ENCODE data around the gene EHBP1.
"Not testable (repeated sequence)": the region's sequence is repeated elsewhere in the genome, so short reads cannot be mapped to it uniquely, and the experiment has no call there.

EHBP1 gene

DNA sequence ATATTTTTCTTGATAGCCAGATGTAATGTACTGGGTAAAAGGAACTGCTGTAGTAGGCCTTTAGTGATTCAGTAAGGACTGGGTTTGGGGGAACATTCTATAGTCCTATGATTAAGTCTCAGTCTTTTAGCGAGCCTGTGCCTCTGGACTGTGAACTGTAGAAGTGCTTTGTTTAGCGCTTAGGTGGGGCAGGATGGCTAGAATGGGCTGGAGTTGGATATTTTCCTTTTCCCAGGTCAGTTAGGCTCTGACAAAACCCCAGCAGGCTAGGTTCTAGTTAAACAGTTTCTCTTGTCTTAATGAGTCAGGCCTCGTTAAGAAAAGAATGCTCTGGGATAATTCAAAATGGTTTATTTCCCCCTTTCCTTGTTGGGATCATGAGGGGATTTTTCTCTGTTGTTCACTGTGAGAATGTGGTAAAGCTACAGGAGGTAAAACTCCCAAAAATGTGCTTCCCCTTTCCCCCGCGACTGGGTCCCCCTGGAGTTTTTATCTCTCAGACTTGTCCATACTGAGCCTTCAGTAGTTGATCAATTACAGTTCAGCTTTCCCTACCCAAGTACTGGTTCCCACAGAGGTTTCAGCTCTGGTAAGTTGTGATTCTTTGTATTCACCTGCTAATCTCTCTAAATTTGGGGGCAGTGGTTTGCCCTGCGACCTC, 31.5 kb downstream of the EHBP1 start:
- no peak for DNase-seq

DNA sequence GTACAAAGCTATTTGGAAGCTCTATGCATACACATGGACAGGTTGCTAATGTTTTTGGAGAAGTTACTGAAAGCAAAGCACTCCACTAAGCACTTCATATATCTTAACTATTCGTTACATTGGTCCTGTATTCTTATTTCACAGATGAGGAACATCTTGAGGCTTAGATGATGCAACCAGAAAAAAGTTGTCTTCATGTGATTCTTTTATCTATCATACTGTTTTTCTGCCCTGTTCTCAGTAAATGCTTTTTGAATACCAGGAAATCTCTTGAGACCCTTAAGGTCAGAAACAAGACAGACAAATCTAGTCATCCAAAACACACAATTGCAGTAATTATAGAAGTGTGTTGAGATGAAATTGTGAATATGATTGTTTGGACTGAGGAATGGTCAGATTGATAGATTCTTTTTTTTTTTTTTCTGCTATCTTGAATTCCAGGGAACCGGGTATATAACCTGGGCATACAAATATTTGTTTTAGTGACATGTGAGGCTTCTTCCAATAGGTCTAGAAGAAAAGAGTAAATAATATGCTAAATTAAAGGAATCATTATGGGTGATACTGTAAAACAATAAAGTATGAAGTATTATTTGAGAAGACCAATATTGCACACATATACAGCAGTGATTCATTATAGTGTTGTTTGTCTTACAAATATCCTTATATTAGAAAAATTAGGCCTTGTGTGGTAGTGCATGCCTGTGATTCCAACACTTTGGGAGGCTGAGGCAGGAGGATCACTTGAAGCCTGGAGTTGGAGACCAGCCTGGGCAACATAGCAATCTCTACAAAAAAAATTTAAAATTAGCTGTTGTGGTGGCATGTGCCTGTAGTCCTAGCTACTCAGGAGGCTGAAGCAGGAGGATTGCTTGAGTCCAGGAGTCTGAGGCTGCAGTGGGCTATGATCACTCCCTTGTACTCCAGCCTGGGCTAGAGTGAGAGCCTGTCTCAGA, 33.7 kb downstream of the EHBP1 start:
- no peak for DNase-seq

DNA sequence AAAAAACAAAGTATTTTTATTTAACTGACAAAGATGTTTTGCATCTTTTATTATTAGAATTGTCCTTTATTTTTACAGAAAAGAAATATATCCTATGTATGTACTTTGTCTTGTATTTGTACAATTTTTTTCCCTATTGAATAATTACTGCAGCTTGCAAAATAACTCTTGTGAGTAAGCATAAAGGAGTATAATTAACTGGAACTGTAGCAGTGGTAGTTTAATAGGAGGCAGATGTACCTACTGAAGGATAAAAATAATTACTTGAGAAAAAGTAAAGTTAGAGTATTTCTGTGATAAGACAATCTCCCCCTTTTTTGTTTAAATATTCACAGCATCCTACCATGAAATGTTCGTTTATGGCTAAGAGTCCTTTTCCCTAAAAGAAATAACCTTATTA, 34.7 kb downstream of the EHBP1 start:
- DNase-seq: no peak

DNA sequence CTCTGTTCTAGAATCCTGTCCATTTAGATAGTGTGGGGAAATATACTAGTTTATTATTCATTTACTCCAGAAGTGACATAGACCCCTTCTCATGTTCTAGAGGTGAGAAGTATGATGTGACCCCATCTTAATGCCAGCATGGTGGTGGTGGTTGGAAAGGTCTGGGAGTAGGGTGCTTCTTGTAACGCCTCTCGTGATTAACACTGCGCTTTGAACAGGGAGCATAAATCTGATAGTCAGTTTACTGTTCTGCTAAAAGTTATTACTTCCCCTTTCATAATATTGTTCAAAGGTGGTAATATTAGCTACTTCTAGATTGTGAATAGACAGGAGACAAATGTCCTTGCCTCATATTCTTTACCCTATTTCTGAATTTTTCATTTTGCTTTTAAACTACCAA, 35.6 kb downstream of the EHBP1 start:
- no peak for DNase-seq

DNA sequence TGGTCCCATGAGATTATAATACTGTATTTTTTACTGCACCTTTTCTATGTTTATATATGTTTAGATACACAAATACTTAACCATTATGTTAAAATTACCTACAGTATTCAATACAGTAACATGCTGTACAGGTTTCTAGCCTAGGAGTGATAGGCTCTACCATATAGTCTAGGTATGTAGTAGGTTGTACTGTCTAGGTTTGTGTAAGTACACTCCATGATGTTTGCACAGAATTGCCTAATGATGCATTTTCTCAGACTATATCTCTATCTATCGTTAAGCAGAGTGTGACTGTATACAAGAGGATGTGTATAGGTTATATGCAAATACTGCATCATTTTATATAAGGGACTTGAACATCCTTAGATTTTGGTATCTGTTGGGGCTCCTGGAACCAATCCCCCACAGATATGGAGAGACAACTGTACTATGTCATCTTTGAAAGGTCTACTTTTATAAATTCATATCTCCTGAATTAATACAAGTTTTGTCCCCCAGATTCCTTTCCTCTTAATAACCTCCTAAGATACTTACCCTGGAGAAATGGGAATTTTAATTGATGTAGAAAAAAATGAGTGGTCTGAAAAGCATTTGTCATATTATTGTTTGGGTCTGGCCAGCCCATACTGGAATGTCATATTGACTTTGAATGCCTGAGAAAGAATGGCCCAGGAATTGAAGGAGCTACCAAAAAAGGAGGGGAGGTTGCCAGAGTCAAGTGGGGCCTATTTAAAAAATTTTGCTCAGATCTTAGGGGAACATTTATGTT, 36.6 kb downstream of the EHBP1 start:
- DNase-seq: no peak

DNA sequence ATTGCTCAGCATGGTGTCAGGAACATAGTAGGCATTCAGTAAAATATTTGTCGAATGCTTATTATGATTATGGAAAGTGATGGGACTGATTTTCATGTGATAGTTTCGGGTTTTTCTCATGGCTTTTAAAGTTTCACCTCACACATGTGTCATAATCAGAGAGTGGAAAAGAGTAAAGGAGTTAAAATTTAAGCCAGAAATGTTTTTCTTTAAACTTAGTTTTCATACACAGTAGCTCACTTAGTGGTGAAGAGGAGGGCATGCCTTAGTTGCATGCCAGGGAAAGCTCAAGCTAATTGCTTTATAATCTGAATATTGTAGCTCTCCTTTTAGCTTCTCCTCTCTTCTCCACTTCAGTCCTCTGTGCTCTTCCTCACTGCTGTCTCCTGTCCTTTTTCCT, 38.0 kb downstream of the EHBP1 start:
- DNase-seq: no peak

DNA sequence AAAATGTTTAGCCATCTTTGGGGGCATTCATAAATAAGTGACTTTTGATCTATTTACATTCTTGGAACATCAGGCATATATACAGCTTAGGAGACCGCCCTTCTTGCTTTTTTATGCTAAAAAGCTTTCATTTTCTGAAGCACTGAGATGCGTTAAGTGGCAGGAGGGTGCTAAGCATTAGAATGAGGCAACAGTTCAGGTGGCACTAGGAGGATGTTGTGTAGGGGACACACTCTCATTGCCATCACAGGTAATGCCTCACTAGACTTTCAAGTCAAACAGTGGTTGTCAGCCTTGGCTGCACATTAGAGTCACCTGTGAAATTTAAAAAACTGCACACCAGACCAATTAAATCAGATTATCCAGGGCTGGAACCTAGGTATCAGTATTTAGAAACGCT, 39.1 kb downstream of the EHBP1 start:
- no peak for DNase-seq

DNA sequence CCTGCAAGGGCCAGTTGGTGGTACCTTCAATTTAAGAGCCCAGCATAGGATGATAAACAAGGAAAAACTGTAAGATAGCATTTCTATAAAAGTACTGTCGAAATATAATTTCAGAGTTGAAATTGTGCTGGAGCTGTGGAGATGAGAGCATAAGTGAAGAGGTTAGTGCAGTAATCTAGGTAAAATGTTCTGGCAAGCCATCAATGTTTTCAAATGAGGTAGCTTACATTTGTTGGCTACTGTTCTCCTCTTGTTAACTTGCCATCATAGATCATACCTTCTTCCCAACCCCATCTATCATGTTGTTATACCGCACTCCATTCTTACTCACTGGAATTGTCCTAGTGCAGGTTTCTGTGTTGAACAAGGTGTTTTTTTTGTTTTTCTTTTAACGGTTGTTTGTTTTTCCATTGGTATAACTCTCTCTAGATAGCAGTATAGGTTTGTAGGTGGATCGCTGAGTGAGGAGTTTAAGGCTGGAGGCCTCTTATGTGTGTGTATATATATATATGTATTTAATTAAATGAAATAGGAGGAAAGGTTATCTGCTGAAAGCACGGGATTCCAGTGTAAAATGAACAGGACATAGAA, 40.5 kb downstream of the EHBP1 start:
- DNase-seq: no peak

DNA sequence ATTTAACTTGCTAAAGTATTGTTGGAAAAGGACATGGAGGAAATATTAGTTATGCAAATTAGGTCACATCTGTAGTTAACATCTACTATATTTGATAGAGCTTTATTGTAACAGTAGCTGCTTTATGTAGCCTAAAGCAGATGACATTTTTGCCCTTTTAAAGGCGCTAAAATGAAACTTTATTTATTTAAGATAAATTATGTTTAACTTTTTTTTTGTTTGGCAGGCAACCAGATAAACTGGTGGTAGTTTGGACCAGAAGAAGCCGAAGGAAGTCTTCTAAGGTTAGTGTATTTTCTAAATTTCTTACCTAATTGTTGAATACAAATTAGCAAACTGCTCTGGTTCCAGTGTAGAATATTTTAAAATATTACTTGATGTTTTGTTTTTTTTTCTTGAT, 41.7 kb downstream of the EHBP1 start:
- DNase-seq: no peak

DNA sequence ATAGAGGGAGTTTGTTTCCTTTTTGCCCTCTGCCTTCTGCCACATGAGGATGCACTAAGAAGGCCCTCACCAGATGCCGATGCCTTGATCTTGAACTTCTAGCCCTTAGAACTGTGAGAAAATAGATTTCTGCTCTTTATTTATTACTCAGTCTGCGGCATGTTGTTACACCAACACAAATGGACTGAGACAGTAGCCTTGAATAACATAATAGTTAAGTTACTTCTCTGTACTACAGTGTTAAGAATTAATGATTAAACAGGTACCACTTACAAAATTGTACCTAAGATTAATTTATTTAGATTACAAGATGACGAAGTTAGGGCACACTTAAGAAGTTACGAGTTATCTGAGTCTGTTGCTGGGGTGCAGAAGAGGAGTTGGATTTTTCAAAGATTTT, 42.4 kb downstream of the EHBP1 start:
- DNase-seq: no peak

DNA sequence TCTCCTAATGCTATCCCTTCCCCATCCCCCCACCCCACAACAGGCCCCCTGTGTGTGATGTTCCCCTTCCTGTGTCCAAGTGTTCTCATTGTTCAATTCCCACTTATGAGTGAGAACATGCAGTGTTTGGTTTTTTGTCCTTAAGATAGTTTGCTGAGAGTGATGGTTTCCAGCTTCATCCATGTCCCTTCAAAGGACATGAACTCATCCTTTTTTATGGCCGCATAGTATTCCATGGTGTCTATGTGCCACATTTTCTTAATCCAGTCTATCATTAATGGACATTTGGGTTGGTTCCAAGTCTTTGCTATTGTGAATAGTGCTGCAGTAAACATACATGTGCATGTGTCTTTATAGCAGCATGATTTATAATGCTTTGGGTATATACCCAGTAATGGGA, 43.6 kb downstream of the EHBP1 start:
- not testable (repeated sequence) for DNase-seq

DNA sequence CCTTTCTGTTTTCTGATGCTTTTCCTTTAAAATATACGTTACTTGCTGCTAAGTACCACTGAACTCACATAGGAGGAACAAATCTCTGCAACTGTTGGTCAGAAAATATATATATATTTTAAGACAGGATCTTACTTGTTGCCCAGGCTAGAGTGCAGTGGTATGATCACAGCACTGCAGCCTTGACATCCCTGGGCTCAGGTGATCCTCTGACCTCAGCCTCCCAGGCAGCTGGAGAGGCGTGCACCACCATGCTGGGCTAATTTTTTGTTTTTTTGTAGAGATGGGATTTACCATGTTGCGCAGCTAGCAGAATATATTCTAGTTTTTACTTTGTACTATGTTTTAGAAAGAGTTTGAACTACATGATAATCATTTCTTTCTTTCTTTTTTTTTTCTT, 51.5 kb downstream of the EHBP1 start:
- no peak for DNase-seq

DNA sequence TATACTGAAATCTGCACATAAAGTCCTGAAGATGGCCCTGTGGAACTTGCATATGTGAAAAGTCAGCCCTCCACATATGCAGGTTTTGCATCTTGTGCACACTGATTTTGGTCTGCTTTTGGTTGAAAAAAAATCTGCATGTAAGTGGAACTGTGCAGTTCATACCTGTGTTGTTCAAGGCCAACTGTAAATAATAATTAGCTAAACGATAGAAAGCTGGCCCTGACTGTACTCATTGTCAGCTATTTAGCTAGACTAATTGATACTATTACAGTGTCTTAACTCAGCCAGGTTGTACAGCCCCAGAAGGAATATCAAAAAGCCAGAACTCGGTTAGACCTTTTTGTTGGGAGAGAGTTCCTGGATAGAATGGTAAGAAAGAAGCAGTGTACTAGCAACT, 54.5 kb downstream of the EHBP1 start:
- DNase-seq: no peak

DNA sequence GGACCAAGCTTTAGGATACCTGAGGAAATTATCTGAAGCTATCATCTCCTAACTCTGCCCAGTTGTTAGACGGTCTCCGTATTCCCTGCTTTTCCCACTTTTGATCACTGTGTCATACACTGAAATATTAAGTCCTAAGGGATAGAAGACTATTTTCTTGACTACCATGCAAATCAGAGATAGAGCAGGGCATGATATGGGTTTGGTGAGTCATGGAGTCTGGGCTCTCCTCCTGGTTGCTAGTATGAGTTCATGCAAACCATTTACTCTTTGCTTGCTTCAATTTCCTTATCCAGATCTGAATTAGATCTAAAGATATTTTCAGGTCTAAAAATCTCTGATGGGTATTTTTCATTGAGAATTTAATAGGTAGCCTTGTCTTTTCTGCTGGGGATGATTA, 55.0 kb downstream of the EHBP1 start:
- DNase-seq: no peak

DNA sequence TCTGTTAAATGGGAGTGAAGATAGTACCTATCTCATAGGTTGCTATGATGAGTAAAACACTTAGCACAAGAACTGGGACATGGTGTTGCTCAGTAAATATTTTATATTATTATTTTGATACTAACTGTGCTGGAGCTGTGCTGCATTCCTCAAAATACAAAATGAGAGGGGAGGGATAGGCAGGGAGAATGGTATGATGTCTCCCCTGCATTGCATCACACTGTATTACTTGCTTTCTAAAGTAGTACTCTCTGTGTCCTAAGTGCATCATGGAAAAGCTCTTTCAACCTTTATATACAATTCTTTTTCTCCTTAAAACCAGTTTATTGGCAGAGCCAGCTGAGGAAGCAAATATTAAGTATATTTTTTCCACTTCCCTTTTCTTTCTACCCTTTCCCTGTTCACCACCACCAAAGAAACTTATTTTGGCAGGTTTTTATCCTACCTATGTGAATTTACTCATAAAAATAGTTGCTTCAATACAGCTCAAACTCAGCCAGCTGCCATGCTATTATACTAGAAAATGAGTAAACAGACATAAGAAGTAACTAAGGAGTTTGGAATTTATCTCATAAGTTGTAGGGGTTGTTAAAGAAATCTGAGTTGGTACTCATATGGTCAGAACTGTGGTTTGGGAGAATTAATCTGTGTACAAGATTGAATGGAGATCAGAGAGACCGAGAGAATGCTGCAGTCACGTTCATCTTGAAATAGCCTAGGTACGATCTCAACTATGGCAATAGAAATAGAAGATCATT, 60.3 kb downstream of the EHBP1 start:
- no peak for DNase-seq

DNA sequence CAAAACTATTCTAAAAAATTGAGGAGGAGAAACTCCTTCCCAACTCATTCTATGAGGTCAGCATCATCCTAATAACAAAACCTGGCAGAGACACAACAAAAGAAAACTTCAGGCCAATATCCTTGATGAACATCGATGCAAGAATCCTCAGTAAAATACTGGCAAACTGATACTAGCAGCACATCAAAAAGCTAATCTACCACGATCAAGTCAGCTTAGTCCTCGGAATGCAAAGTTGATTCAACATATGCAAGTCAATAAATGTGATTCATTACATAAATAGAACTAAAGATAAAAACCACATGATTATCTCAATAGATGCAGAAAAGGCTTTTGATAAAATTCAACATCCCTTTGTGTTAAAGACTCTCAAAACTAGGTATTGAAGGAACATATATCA, 63.1 kb downstream of the EHBP1 start:
- no peak for DNase-seq

DNA sequence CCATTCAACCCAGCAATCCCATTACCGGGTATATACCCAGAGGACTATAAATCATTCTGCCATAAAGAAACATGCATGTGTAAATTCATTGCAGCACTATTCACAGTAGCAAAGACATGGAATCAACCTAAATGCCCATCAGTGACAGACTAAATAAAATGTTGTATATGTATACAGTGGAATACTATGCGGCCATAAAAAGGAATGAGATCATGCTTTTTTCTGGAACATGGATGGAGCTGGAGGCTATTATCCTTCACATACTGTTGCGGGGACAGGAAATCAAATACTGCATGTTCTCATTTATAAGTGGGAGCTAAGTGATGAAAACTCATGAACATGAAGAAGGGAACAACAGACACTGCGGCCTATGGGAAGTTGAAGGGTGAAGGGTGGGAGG, 65.1 kb downstream of the EHBP1 start:
- DNase-seq: no peak

DNA sequence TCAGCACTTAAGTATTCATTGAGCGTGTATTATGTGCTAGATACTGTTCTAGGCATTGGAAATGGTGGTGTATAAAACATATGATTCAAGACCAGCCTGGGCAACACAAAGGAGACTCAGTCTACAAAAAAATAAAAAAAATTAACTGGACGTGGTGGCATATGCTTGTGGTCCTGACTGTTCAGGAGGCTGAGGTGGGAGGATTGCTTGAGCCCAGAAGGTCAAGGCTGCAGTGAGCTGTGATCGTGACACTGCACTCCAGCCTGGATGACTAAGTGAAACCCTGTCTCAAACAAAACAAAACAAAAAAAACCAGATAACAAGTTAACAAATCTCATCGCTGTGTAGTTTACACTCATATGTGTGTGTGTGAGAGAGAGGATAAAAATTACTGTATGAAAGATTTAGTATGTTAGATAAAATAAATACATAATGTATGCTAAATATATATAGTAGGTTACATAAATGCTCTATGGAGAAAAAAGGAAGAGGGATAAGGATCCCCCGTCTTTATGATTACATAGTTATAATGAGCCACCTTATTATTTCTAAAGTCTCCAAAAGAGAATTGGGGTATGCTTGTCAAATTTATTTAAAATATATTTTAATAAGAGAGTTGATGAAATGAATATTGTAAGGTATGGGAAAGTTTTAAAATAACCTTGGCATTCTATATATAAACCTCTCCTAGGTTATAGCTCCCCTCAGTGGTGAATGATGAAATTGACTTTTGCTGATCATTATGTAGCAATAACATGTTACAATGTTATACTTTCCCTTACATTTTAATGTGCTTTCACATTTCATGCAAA, 69.2 kb downstream of the EHBP1 start:
- no peak for DNase-seq

DNA sequence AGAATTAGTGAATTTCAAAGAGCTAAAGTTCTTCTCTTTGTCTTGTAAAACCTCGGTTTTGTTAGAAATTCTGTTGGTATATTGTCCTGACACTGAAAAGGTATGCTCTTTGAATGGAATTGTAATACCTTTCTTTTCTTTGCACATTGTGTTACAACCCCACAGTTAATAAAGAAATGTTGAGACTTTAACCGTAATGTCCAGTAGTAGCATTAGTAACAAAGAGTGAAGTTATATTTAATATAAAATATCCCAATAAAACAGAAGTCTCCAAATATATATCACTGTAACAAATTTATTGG, 69.8 kb downstream of the EHBP1 start:
- no peak for DNase-seq

DNA sequence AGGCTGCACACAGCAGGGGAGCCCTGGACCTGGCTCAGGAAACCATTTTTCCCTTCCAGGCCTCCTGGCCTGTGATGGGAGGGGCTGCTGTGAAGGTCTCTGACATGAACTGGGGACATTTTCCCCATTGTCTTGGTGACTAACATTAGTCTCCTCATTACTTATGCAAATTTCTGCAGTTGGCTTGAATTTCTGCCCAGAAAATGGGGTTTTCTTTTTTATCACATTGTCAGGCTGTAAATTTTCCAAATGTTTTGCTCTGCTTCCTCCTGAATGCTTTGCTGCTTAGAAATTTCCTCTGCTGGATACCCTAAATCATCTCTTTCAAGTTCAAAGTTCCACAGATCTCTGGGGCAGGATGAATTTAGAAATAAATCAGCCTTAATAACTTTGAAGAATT, 78.2 kb downstream of the EHBP1 start:
- no peak for DNase-seq

DNA sequence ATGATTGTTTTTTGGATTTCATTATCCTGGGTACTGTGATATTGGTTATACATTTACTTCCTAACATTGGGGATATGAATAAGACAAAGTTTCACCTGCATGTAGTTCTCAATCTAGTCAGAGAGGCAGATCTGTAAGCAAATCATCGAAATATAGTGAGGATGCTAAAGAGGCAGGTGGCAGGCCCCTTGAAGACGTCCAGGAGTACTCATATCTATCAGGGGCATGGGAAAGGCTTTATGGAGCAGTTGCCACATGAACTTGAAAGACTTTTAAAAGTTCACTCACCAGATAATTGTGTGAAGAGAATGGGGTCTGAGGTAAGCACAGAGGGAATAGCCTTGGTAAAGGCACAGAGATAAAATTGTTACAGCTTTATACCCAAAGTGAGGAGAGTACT, 78.8 kb downstream of the EHBP1 start:
- DNase-seq: no peak

DNA sequence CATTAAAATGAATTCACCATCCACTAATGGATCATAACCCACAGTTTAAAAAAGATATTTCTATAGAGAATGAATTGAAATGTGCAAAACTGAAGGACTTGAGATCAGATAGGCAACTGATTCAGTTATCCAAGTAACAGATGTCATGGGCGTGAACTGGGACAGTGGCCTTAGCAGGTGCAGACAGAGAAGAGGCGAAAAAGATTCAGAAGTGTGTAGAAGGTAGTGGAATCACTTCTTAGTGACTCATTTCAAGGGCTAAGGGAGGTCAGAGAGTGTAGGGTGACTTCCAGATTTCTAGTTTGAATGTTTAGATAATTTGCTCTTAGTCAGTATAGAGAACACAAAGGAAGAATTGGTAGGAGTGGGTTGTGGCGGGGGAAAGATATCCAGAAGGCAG, 79.7 kb downstream of the EHBP1 start:
- no peak for DNase-seq
